Measurements from ENCODE around the gene RASAL1. TPM values are rescaled to one million over a fixed set of nuclear protein-coding genes. Genes with fewer than 3 reads are reported as not detected.

RASAL1 gene
- 0.64 and 3.9 TPM in 2 replicates for total RNA-seq

GRCh38 chr12:113135178-113136127, at the start of gene RASAL1:
TSS of gene RASAL1 (minus strand) at chr12:113135761. CDS start at chr12:113135462, 299 bp downstream.

GRCh38 chr12:113149361-113150150, 14.0 kb upstream of the RASAL1 start, which contains the start of gene CFAP73:
TSS of gene CFAP73 (plus strand) at chr12:113149724. CDS start at chr12:113149858, 134 bp downstream.

GRCh38 chr12:113056631-113057488, 78.7 kb downstream of the RASAL1 start, which contains the start of gene DTX1:
TSS of gene DTX1 (plus strand) at chr12:113056730. CDS start at chr12:113058193, 1,463 bp downstream.

Other genes starting within 250 kb of the RASAL1 start
- gene OAS1, start 228.8 kb downstream of the RASAL1 start, total RNA-seq = 4.3 and 10.1 TPM in 2 replicates
- 7.2 and 11.1 TPM in 2 replicates for gene OAS3, start 197.3 kb downstream of the RASAL1 start, total RNA-seq
- 1.9 TPM in 2 replicates for gene OAS2, start 157.2 kb downstream of the RASAL1 start, total RNA-seq
- not detected in 2 replicates for gene DTX1, start 79.0 kb downstream of the RASAL1 start, total RNA-seq
- gene CFAP73, start 14.0 kb upstream of the RASAL1 start, total RNA-seq = not detected in 2 replicates
- gene DDX54, start 49.7 kb upstream of the RASAL1 start, total RNA-seq = 42.0 and 47.7 TPM in 2 replicates
- gene RITA1, start 50.0 kb upstream of the RASAL1 start, total RNA-seq = 25.4 and 28.9 TPM in 2 replicates
- gene TPCN1, start 85.7 kb upstream of the RASAL1 start, total RNA-seq = 11.5 and 13.3 TPM in 2 replicates
- 16.6 and 22.4 TPM in 2 replicates for gene SLC8B1, start 199.3 kb upstream of the RASAL1 start, total RNA-seq
- gene PLBD2, start 222.8 kb upstream of the RASAL1 start, total RNA-seq = 21.1 and 25.8 TPM in 2 replicates